GM12878 (cell line): ENCODE measurements around the gene SNX19.

Experiments used
- ATF3 ChIP-seq: IDR thresholded peaks from 2 replicates; pipeline ENCODE4 v1.6.1; 2011; ENCODE audit warnings: low read depth, mild to moderate bottlenecking, low read length, moderate library complexity, borderline replicate concordance; ENCODE audit errors: extremely low read depth
- BHLHE40 ChIP-seq, 2 experiments: fragments of 450-650 bp in 1 of 2; IDR thresholded peaks; 2 replicates each; pipeline ENCODE4 v1.6.1; 2011 to 2017; ENCODE audit warnings: low read depth in 2 of 2, borderline replicate concordance in 1 of 2, improper control_type of control experiment in 1 of 2, low read length in 1 of 2, mild to moderate bottlenecking in 1 of 2
- CHD2 ChIP-seq: IDR thresholded peaks from 2 replicates; pipeline ENCODE4 v1.6.1; 2011; ENCODE audit warnings: low read depth, low read length, improper control_type of control experiment, borderline replicate concordance
- EGR1 ChIP-seq, 2 experiments: IDR thresholded peaks; 1 replicate in 1 of 2; 2 replicates in 1 of 2; pipeline ENCODE4 v1.6.1; 2011 to 2012; ENCODE audit warnings: low read depth in 2 of 2, low read length in 2 of 2, borderline replicate concordance in 1 of 2, mild to moderate bottlenecking in 1 of 2, moderate library complexity in 1 of 2
- EZH2 ChIP-seq: IDR thresholded peaks from 2 replicates; pipeline ENCODE4 v1.6.1; 2012; ENCODE audit warnings: low read depth, mild to moderate bottlenecking, control low read depth, inconsistent platforms, low read length, borderline replicate concordance; ENCODE audit not compliant: control insufficient read depth
- GABPA ChIP-seq: IDR thresholded peaks from 2 replicates; pipeline ENCODE4 v1.6.1; 2014; ENCODE audit warnings: antibody characterized with exemption, low read depth, mild to moderate bottlenecking, inconsistent platforms
- POLR2A ChIP-seq: IDR thresholded peaks from 2 replicates; pipeline ENCODE4 v1.6.1; 2011; ENCODE audit warnings: low read depth, mild to moderate bottlenecking, low read length
- ZBTB11 ChIP-seq: fragments of 450-650 bp; formaldehyde crosslinking; IDR thresholded peaks from 2 replicates; pipeline ENCODE4 v1.5.0; 2022; ENCODE audit warnings: mild to moderate bottlenecking, missing genetic modification characterization

GRCh38 chr11:130825561-130825960, 90.7 kb downstream of the SNX19 start:
- TF ChIP-seq POLR2A (no peak), EGR1 (IDR thresholded peaks at IDR 0.05; ENCODE audit: borderline replicate concordance in 1 of 2, low read depth in 2 of 2, low read length in 2 of 2) (no peak), EZH2 (no peak), BHLHE40 (IDR thresholded peaks at IDR 0.05; ENCODE audit: borderline replicate concordance in 1 of 2, low read depth in 2 of 2, low read length in 1 of 2) (no peak), ZBTB11 (CRISPR knock-in tag) (no peak), GABPA (no peak), CHD2 (no peak), ATF3 (no peak)
